Tibial artery (tissue), 4 donors: ENCODE measurements around the gene TRAF4.

Experiments used
- DNase-seq, 2 donors: peaks; one replicate each; pipeline ENCODE4 v3.0.0-alpha.2; 2019
- H3K27ac ChIP-seq, 2 donors: fragments of 200-600 bp; sonication (generic) in 1 of 2; 1 replicate in 1 of 2; 2 replicates in 1 of 2; pipeline ENCODE4 v1.5.1; 2018 to 2019; ENCODE audit warnings: mild to moderate bottlenecking in 1 of 2
- H3K27me3 ChIP-seq, 2 donors: fragments of 200-600 bp; sonication (generic) in 1 of 2; one replicate each; pipeline versions ENCODE4 v1.5.1 to v1.6.0; 2016 to 2019
- H3K36me3 ChIP-seq, 3 donors: fragments of 200-600 bp; sonication (generic) in 2 of 3; one replicate each; pipeline ENCODE4 v1.5.1; 2016 to 2019; ENCODE audit warnings: mild to moderate bottlenecking in 2 of 3
- H3K4me1 ChIP-seq, 4 donors: fragments of 200-600 bp; sonication (generic) in 2 of 4; 1 replicate in 3 of 4; 2 replicates in 1 of 4; pipeline ENCODE4 v1.5.1; 2016 to 2019
- H3K4me3 ChIP-seq, 2 donors: fragments of 200-600 bp; sonication (generic) in 1 of 2; 1 replicate in 1 of 2; 2 replicates in 1 of 2; pipeline ENCODE4 v1.5.1; 2018 to 2019; ENCODE audit warnings: mild to moderate bottlenecking in 2 of 2
- H3K9me3 ChIP-seq, 3 donors: fragments of 200-600 bp; sonication (generic) in 1 of 3; one replicate each; pipeline ENCODE4 v1.5.1; 2016 to 2019
- CTCF ChIP-seq, 2 experiments: fragments of 200-600 bp in 1 of 2; fragments of 450-650 bp in 1 of 2; IDR thresholded peaks; one replicate each; pipeline ENCODE4 v1.5.1; 2017 to 2019; ENCODE audit warnings: antibody characterized with exemption in 2 of 2, mild to moderate bottlenecking in 1 of 2, moderate library complexity in 1 of 2
- intact Hi-C: fragments of 100-400 bp; cut with DNase I; formaldehyde crosslinking; loops from one replicate; pipeline ENCODE4 v1.15.0; 2023; ENCODE audit warnings: low total_unique reads

The TRAF4 gene

GRCh38 chr17:28737770-28738679, 5.8 kb upstream of the TRAF4 start:
- H3K4me3 ChIP-seq, result no peak overlapping the region
- no peaks in the 10 kb centered on the region for H3K9me3 ChIP-seq
- TF ChIP-seq CTCF (IDR thresholded peaks at IDR 0.05), result no peak
- H3K4me1 ChIP-seq, result peaks cover 0 to 15% (median 5%) of the 10 kb centered on the region in 4 donors
- intact Hi-C loops, result no loop called here
- no peaks in the 10 kb centered on the region for H3K27me3 ChIP-seq
- no peak for DNase-seq
- no peak overlapping the region for H3K27ac ChIP-seq
- H3K36me3 ChIP-seq, result no peaks in the 10 kb centered on the region

GRCh38 chr17:28738680-28739384, 5.0 kb upstream of the TRAF4 start:
- peaks cover 0 to 20% (median 9%) of the 10 kb centered on the region in 4 donors for H3K4me1 ChIP-seq
- peak in 1 of 2 donors; percentile 55 for DNase-seq
- TF ChIP-seq CTCF (IDR thresholded peaks at IDR 0.05), result no peak
- intact Hi-C loops, result no loop called here
- no peaks in the 10 kb centered on the region for H3K27me3 ChIP-seq
- no peak overlapping the region for H3K27ac ChIP-seq
- no peak overlapping the region for H3K4me3 ChIP-seq
- H3K36me3 ChIP-seq, result no peaks in the 10 kb centered on the region
- H3K9me3 ChIP-seq, result no peaks in the 10 kb centered on the region

GRCh38 chr17:28740406-28741357, 3.1 kb upstream of the TRAF4 start:
- TF ChIP-seq CTCF (IDR thresholded peaks at IDR 0.05), result no peak
- H3K4me1 ChIP-seq, result peaks cover 0 to 38% (median 26%) of the 10 kb centered on the region in 4 donors
- intact Hi-C loops, result loop anchor here (10.0 kb wide), 1 partner anchor 64 kb away; no protein-coding TSS in a partner anchor
- no peaks in the 10 kb centered on the region for H3K9me3 ChIP-seq
- no peaks in the 10 kb centered on the region for H3K36me3 ChIP-seq
- H3K27me3 ChIP-seq, result no peaks in the 10 kb centered on the region
- H3K27ac ChIP-seq, result no peak overlapping the region
- H3K4me3 ChIP-seq, result no peak overlapping the region
- DNase-seq, result no peak

- Histone ChIP-seq H3K4me3 (no peak overlapping the region), H3K36me3 (no peaks in the 10 kb centered on the region), H3K27me3 (no peaks in the 10 kb centered on the region), H3K27ac (no peak overlapping the region), H3K4me1 (peaks cover 0 to 47% (median 36%) of the 10 kb centered on the region in 4 donors), H3K9me3 (no peaks in the 10 kb centered on the region)
- no peak for TF ChIP-seq CTCF (IDR thresholded peaks at IDR 0.05)
- no peak for DNase-seq
- intact Hi-C loops, result loop anchor here (2.0 to 10.0 kb wide), 2 partner anchors 13 to 63 kb away; partner anchors contain the start of gene NEK8
These were observed 2.2 kb upstream of the TRAF4 start for GRCh38 chr17:28741358-28742349.
